ENCODE data around the gene AFF1. TPM values are rescaled to one million over a fixed set of nuclear protein-coding genes. Genes with fewer than 3 reads are reported as not detected.

AFF1 gene
- total and polyA plus RNA-seq, 2 experiments from 2014 or later: 9.4 to 13.8 TPM

DNA sequence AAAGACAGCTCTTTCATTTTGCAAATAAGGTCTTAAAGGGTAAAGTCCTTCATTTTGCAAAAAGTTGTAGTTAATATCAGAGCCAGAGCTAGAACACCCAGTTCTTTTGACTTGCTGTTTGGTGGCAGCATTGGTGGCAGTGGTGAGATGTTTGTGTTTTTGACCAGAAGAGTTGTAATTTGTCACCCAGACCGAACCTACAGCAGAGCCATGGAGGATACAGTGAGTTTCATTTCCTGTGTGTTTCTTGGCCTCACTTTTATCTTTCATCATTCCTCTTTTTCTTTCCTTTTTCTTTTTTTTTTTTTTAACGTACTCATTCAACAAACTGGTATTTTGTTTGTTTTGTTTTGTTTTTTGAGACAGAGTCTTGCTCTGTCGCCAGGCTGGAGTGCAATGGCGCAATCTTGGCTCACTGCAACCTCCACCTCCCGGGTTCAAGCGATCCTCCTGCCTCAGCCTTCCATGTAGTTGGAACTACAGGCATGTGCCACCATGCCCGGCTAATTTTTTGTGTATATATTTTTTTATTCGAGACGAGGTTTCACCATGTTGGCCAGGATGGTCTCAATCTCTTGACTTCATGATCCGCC lies 116.4 kb downstream of the AFF1 start:
- Histone ChIP-seq H3F3A (ENCODE audit: insufficient read depth) (peaks cover 4% of the 10 kb centered on the region; the same call in 1 of the 2 replicates), H3K36me3 (ENCODE audit: low read depth) (no peaks in the 10 kb centered on the region; the same call in 1 of the 2 replicates), H3K9me3 (ENCODE audit: low read depth) (no peaks in the 10 kb centered on the region), H3K9ac (no peak overlapping the region), H3K27ac (no peak overlapping the region), H4K20me1 (ENCODE audit: insufficient read depth) (0 out of 2 replicates have a peak, but pooled peaks cover 2% of the 10 kb centered on the region), H3K9me2 (ENCODE audit: insufficient read depth) (no peaks in the 10 kb centered on the region), H3K4me1 (ENCODE audit: insufficient read depth) (peaks cover 4% of the 10 kb centered on the region; the same call in 1 of the 2 replicates), H2AFZ (no peak overlapping the region), H3K4me2 (ENCODE audit: unreplicated experiment) (no peak overlapping the region), H3K4me3 (no peak overlapping the region), H3K79me2 (ENCODE audit: insufficient read depth) (peaks cover 77% of the 10 kb centered on the region), H3K27me3 (replicated peaks; ENCODE audit: insufficient read depth) (no peaks in the 10 kb centered on the region)
- in situ Hi-C loops (cut with MboI): no loop called here
- 86 to 90% methylated on average over 9 to 10 of the region's 10 CpGs for WGBS, 2 experiments (ENCODE audit: low coverage in 1 of 2, low lambda C conversion rate in 2 of 2, missing lambda C conversion rate in 2 of 2)
- TF ChIP-seq EZH2 (IDR thresholded peaks at IDR 0.05; ENCODE audit: insufficient read depth, poor library complexity, severe bottlenecking) (no peak), EZH2phosphoT487 (IDR thresholded peaks at IDR 0.05; ENCODE audit: insufficient read depth, low read depth) (no peak)
- peak; percentile 27 for DNase-seq

DNA sequence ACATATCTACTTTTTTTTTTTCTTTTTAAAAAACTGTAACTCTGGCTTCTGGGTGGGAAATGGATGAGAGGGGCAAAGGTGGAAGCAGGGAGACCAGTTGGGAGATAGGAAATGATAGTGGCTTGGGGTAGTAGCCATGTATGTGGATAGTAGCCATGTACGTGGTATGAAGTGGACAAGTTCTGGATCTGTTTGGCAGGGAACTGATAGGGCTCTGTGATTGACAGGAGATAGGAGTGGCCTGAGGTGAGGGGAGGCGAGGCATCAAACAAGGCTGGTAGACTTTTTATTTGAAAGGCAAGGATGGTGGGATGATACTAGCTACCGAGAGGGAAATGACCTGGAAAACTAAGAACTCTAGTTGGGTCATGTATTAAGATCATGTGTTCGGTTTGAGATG lies 117.8 kb downstream of the AFF1 start:
- DNase-seq: no peak
- Histone ChIP-seq H3F3A (ENCODE audit: insufficient read depth) (no peaks in the 10 kb centered on the region), H3K4me3 (no peak overlapping the region), H4K20me1 (ENCODE audit: insufficient read depth) (0 out of 2 replicates have a peak, but pooled peaks cover 2% of the 10 kb centered on the region), H3K27me3 (replicated peaks; ENCODE audit: insufficient read depth) (no peaks in the 10 kb centered on the region), H3K36me3 (ENCODE audit: low read depth) (no peaks in the 10 kb centered on the region; the same call in 1 of the 2 replicates), H3K9ac (no peak overlapping the region), H3K9me2 (ENCODE audit: insufficient read depth) (no peaks in the 10 kb centered on the region), H3K27ac (no peak overlapping the region), H3K9me3 (ENCODE audit: low read depth) (no peaks in the 10 kb centered on the region), H3K79me2 (ENCODE audit: insufficient read depth) (peaks cover 73% of the 10 kb centered on the region), H3K4me1 (ENCODE audit: insufficient read depth) (no peaks in the 10 kb centered on the region), H2AFZ (no peak overlapping the region), H3K4me2 (ENCODE audit: unreplicated experiment) (no peak overlapping the region)
- 96 to 98% methylated on average over 4 of the region's 4 CpGs for WGBS, 2 experiments (ENCODE audit: low coverage in 1 of 2, low lambda C conversion rate in 2 of 2, missing lambda C conversion rate in 2 of 2)
- TF ChIP-seq EZH2phosphoT487 (IDR thresholded peaks at IDR 0.05; ENCODE audit: insufficient read depth, low read depth) (no peak), EZH2 (IDR thresholded peaks at IDR 0.05; ENCODE audit: insufficient read depth, poor library complexity, severe bottlenecking) (no peak)
- in situ Hi-C loops (cut with MboI): no loop called here

DNA sequence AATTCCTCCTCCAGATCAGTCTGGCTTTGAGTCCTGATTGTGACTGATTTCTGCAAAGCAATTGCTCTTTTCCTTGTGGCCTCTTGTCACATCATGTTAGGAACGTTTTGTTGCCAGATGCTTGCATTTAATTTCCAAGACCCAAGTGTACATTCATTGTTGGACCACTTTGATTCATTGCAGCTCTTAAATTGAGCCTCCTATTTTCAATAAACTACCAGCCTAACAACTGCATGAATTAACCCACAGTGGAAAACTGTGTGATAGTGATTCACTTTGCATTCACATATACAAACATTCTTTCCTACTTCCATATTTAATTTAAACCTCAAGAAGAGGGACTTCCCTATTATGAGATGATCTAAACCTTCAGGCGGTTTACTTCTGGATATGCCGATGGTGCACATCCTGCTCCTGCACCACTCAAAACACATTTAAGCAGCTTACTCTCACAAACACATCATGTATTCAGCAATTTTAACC lies 118.4 kb downstream of the AFF1 start:
- in situ Hi-C loops (cut with MboI): no loop called here
- H2AFZ ChIP-seq: no peak overlapping the region
- TF ChIP-seq EZH2phosphoT487 (IDR thresholded peaks at IDR 0.05; ENCODE audit: insufficient read depth, low read depth): no peak
- TF ChIP-seq EZH2 (IDR thresholded peaks at IDR 0.05; ENCODE audit: insufficient read depth, poor library complexity, severe bottlenecking): no peak
- 61 to 63% methylated on average over 3 of the region's 3 CpGs for WGBS, 2 experiments (ENCODE audit: low coverage in 1 of 2, low lambda C conversion rate in 2 of 2, missing lambda C conversion rate in 2 of 2)
- no peaks in the 10 kb centered on the region for H3K27me3 ChIP-seq (replicated peaks; ENCODE audit: insufficient read depth)
- H4K20me1 ChIP-seq (ENCODE audit: insufficient read depth): 0 out of 2 replicates have a peak, but pooled peaks cover 2% of the 10 kb centered on the region
- no peaks in the 10 kb centered on the region; the same call in 1 of the 2 replicates for H3K36me3 ChIP-seq (ENCODE audit: low read depth)
- H3K9me2 ChIP-seq (ENCODE audit: insufficient read depth): no peaks in the 10 kb centered on the region
- no peaks in the 10 kb centered on the region for H3K9me3 ChIP-seq (ENCODE audit: low read depth)
- no peak overlapping the region for H3K4me2 ChIP-seq (ENCODE audit: unreplicated experiment)
- no peak overlapping the region for H3K27ac ChIP-seq
- peaks cover 69% of the 10 kb centered on the region for H3K79me2 ChIP-seq (ENCODE audit: insufficient read depth)
- no peak overlapping the region for H3K4me3 ChIP-seq
- H3K4me1 ChIP-seq (ENCODE audit: insufficient read depth): peaks cover 4% of the 10 kb centered on the region
- no peaks in the 10 kb centered on the region for H3F3A ChIP-seq (ENCODE audit: insufficient read depth)
- H3K9ac ChIP-seq: no peak overlapping the region
- no peak for DNase-seq

DNA sequence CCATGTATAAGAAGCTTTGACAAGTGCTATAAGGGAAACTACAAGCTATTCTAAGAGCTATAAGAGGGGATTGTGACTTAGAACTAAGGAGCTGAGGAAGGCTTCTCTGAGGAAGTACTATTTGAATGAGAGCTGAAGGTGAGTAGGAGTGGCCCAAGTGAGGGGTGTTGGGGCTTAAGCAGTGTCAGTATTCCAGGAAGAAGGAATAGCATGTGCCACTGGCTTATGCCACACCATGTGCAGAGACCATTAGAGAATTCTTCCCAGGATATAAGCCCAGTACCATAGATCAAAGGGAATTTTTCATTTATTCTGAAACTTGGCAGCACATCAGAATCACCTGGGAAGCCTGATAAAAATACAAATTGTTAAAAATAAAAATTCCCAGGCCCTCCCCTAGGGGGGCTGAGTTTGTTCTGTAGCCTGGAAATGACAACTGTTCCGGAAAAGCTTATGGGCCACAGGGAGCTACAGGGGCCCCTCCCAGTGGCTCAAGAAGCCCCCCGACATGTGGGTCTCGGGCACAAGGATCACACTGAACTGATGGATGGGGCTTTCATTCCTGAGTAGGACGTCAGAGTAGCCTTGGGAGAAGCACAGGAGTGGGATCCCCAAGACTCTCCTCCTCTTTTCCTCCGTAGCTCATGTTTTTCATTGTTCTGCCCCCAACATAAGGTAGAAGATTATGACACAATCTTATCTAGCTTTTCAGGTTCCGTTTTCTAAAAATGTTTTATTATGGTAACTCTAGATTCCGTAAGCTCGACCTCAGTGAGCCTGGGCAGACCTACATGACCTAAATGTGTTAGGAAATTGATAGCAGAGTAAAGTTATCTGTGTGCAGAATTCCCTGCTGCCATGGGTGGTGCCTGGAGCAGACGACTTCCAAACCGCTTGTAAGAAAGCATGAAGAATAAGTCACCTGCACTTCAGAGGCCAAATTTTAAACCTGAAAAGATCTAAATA lies 119.3 kb downstream of the AFF1 start:
- Histone ChIP-seq H3K9me3 (ENCODE audit: low read depth) (no peaks in the 10 kb centered on the region), H3K27me3 (replicated peaks; ENCODE audit: insufficient read depth) (no peaks in the 10 kb centered on the region), H3K4me3 (no peak overlapping the region), H3K36me3 (ENCODE audit: low read depth) (no peaks in the 10 kb centered on the region), H3K79me2 (ENCODE audit: insufficient read depth) (peaks cover 65% of the 10 kb centered on the region), H3K9ac (no peak overlapping the region), H3F3A (ENCODE audit: insufficient read depth) (no peaks in the 10 kb centered on the region), H3K27ac (no peak overlapping the region), H3K9me2 (ENCODE audit: insufficient read depth) (no peaks in the 10 kb centered on the region), H3K4me1 (ENCODE audit: insufficient read depth) (peaks cover 6% of the 10 kb centered on the region), H3K4me2 (ENCODE audit: unreplicated experiment) (no peak overlapping the region), H4K20me1 (ENCODE audit: insufficient read depth) (0 out of 2 replicates have a peak, but pooled peaks cover 2% of the 10 kb centered on the region), H2AFZ (no peak overlapping the region)
- TF ChIP-seq EZH2 (IDR thresholded peaks at IDR 0.05; ENCODE audit: insufficient read depth, poor library complexity, severe bottlenecking) (no peak), EZH2phosphoT487 (IDR thresholded peaks at IDR 0.05; ENCODE audit: insufficient read depth, low read depth) (no peak)
- DNase-seq: no peak
- in situ Hi-C loops (cut with MboI): no loop called here
- WGBS, 2 experiments (ENCODE audit: low coverage in 1 of 2, low lambda C conversion rate in 2 of 2, missing lambda C conversion rate in 2 of 2): 80 to 86% methylated on average over 10 of the region's 10 CpGs

Measured in GM23248 (cell line).